ENCODE results near the gene SHF. TPM values are rescaled to one million over a fixed set of nuclear protein-coding genes. Genes with fewer than 3 reads are reported as not detected.

SHF gene
- total and polyA plus RNA-seq, 2 experiments from 2014 or later: 20.0 to 26.9 TPM

GRCh38 chr15:45221053-45221599 is 33.4 kb upstream of the SHF start:
- H3K36me3 ChIP-seq: no peaks in the 10 kb centered on the region
- no peaks in the 10 kb centered on the region for H3K9me3 ChIP-seq (ENCODE audit: low read depth)
- no peak overlapping the region for H3K27ac ChIP-seq
- DNase-seq (ENCODE audit: low read depth in 1 of 2, low spot score in 1 of 2): no peak
- TF ChIP-seq, protein P1, sequence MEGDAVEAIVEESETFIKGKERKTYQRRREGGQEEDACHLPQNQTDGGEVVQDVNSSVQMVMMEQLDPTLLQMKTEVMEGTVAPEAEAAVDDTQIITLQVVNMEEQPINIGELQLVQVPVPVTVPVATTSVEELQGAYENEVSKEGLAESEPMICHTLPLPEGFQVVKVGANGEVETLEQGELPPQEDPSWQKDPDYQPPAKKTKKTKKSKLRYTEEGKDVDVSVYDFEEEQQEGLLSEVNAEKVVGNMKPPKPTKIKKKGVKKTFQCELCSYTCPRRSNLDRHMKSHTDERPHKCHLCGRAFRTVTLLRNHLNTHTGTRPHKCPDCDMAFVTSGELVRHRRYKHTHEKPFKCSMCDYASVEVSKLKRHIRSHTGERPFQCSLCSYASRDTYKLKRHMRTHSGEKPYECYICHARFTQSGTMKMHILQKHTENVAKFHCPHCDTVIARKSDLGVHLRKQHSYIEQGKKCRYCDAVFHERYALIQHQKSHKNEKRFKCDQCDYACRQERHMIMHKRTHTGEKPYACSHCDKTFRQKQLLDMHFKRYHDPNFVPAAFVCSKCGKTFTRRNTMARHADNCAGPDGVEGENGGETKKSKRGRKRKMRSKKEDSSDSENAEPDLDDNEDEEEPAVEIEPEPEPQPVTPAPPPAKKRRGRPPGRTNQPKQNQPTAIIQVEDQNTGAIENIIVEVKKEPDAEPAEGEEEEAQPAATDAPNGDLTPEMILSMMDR (IDR thresholded peaks at IDR 0.05; ENCODE audit: low read depth, low read length): no peak
- no peaks in the 10 kb centered on the region for H3K27me3 ChIP-seq
- H3K4me3 ChIP-seq: no peak overlapping the region
- no peaks in the 10 kb centered on the region for H3K4me1 ChIP-seq (ENCODE audit: low read depth)

DNA sequence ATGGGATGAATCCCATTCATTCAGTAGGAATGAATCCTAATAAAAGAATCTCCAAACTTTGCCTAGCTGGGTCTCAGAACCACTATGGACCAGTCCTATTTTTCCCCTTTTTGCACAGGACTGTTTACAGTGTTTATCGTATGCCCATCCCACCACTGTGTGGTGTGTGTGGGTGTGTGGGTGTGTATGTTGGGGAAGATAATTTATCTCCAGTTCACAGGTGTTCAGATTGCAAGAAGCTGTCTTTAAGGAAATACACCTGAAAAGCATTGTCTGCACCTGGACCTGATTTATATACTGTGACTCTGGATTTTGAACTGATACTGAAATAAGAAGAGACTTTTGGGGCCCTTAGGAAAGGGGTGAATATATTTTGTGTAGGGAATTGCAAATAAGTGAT is 24.7 kb upstream of the SHF start:
- Histone ChIP-seq H3K4me1 (ENCODE audit: low read depth) (no peaks in the 10 kb centered on the region), H3K36me3 (no peaks in the 10 kb centered on the region), H3K4me3 (no peak overlapping the region), H3K9me3 (ENCODE audit: low read depth) (no peaks in the 10 kb centered on the region), H3K27me3 (peaks cover 3% of the 10 kb centered on the region), H3K27ac (no peak overlapping the region)
- DNase-seq (ENCODE audit: low read depth in 1 of 2, low spot score in 1 of 2): no peak
- TF ChIP-seq, protein P1 (IDR thresholded peaks at IDR 0.05; ENCODE audit: low read depth, low read length): no peak

DNA sequence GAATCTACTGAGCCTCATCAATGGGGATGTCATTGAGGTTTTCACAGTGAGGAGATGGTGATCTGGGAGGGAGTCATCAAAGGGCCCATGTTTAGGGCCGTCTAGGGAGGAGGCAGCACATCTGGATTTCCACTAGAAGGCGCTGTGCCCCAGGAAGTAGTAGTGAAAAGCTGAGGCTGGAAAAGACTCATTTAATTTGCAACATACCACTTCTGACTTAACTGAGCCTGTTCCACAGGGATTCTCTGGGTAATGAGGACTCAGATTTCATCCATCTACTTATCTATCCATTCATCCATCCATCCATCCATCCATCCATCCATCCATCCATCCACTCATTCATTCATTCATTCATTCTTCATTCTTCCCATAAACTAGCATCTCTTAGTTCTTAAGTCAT is 17.4 kb upstream of the SHF start:
- Histone ChIP-seq H3K4me3 (no peak overlapping the region), H3K9me3 (ENCODE audit: low read depth) (no peaks in the 10 kb centered on the region), H3K27ac (no peak overlapping the region), H3K4me1 (ENCODE audit: low read depth) (no peaks in the 10 kb centered on the region), H3K27me3 (peaks cover 3% of the 10 kb centered on the region), H3K36me3 (no peaks in the 10 kb centered on the region)
- DNase-seq (ENCODE audit: low read depth in 1 of 2, low spot score in 1 of 2): peak; percentile 73 to 85
- TF ChIP-seq, protein P1 (IDR thresholded peaks at IDR 0.05; ENCODE audit: low read depth, low read length): peak; percentile 89

DNA sequence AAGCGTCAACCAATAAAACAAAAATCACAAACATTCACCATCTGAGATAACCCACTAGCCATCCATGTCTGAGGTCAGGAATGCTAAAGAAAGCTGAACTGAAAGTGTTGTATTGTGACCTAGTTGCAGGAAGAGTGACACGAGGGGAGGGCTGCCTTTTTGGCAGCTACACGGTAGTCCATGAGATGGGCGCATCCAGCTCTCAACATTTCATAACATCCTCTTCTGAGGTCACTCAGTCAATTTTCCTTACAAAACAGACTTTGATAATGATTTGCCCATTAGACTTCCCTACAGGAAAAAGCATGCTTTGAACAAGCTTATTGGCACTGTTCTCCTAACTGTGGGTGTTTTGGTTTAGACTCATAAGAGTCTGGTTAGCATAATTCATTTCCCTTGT is 15.4 kb upstream of the SHF start:
- peak in 1 of 2 donors; percentile 63 for DNase-seq (ENCODE audit: low read depth in 1 of 2, low spot score in 1 of 2)
- no peak overlapping the region for H3K27ac ChIP-seq
- TF ChIP-seq, protein P1 (IDR thresholded peaks at IDR 0.05; ENCODE audit: low read depth, low read length): no peak
- no peak overlapping the region for H3K4me3 ChIP-seq
- H3K4me1 ChIP-seq (ENCODE audit: low read depth): no peaks in the 10 kb centered on the region
- peaks cover 2% of the 10 kb centered on the region for H3K27me3 ChIP-seq
- H3K36me3 ChIP-seq: no peaks in the 10 kb centered on the region
- no peaks in the 10 kb centered on the region for H3K9me3 ChIP-seq (ENCODE audit: low read depth)

DNA sequence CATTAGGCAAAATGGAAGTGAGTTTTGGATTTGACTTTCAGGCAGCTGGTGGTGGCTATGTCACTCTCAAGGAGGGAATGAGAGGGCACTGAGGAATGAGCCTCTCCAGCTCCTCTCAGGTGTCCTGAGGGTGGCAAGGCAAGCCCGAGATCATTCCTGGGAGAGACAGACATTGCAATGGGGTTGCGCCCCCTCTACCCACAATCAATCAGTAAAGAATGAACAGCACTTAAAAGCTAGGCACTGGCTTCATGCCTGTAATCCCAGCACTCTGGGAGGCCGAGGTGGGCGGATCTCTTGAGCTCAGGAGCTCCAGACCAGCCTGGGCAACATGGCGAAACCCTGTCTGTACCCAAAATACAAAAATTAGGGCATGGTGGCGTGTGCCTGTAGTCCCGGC is 14.1 kb upstream of the SHF start:
- H3K9me3 ChIP-seq (ENCODE audit: low read depth): no peaks in the 10 kb centered on the region
- H3K4me3 ChIP-seq: no peak overlapping the region
- no peak overlapping the region for H3K27ac ChIP-seq
- H3K27me3 ChIP-seq: no peaks in the 10 kb centered on the region
- no peak for DNase-seq (ENCODE audit: low read depth in 1 of 2, low spot score in 1 of 2)
- no peaks in the 10 kb centered on the region for H3K4me1 ChIP-seq (ENCODE audit: low read depth)
- TF ChIP-seq, protein P1 (IDR thresholded peaks at IDR 0.05; ENCODE audit: low read depth, low read length): no peak
- H3K36me3 ChIP-seq: no peaks in the 10 kb centered on the region

GRCh38 chr15:45201557-45201859 is 13.7 kb upstream of the SHF start:
- no peak for DNase-seq (ENCODE audit: low read depth in 1 of 2, low spot score in 1 of 2)
- no peak overlapping the region for H3K4me3 ChIP-seq
- no peaks in the 10 kb centered on the region for H3K4me1 ChIP-seq (ENCODE audit: low read depth)
- no peaks in the 10 kb centered on the region for H3K36me3 ChIP-seq
- H3K27me3 ChIP-seq: no peaks in the 10 kb centered on the region
- no peaks in the 10 kb centered on the region for H3K9me3 ChIP-seq (ENCODE audit: low read depth)
- H3K27ac ChIP-seq: peak overlapping the region; percentile 97
- TF ChIP-seq, protein P1 (IDR thresholded peaks at IDR 0.05; ENCODE audit: low read depth, low read length): no peak
